Measurements from ENCODE around the gene RPS6KL1.

The RPS6KL1 gene, protein sequence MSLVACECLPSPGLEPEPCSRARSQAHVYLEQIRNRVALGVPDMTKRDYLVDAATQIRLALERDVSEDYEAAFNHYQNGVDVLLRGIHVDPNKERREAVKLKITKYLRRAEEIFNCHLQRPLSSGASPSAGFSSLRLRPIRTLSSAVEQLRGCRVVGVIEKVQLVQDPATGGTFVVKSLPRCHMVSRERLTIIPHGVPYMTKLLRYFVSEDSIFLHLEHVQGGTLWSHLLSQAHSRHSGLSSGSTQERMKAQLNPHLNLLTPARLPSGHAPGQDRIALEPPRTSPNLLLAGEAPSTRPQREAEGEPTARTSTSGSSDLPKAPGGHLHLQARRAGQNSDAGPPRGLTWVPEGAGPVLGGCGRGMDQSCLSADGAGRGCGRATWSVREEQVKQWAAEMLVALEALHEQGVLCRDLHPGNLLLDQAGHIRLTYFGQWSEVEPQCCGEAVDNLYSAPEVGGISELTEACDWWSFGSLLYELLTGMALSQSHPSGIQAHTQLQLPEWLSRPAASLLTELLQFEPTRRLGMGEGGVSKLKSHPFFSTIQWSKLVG

DNA sequence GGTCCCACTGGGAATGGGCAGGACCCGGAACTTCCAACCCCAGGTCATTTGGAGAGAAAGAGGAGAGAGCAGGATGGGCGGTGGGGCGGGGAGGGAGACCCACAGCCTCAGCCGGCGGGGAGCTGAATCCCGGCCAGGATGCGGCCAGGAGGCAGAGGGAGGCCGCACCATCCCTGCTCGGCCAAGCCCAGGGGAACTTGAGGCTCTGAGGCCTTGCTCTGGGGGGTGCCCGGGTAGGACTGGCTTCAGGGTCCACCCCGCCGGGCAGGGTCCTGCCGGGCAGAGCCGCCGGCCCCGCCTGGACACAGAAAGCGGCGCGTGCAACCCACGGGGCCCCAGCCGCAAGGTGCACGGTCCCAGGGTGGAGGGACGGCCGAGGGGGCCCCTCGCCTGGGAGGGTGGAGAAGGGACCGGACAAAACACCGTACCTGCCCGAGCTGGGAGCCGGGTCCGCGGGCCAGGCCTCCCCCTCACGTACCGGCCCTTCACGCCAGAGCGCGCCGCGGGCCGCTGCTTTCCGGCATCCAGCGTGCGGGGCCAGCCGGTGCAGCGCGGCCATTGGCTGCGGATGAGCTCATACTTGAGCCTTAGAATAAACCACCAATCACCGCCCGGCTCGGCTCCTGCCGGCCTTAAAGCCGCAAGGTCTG lies at the start of gene RPS6KL1:
Gene RPS6KL1 (minus strand): TSS at position 509 of the 650 bp plus-strand sequence. CDS start 1,719 bp downstream, outside the sequence.
- POLR2A ChIA-PET (ENCODE audit: low non-redundant PET): no interaction called here
- no peak within 1 kb of the TSS for H3K27ac ChIP-seq
- TF ChIP-seq, protein P1, sequence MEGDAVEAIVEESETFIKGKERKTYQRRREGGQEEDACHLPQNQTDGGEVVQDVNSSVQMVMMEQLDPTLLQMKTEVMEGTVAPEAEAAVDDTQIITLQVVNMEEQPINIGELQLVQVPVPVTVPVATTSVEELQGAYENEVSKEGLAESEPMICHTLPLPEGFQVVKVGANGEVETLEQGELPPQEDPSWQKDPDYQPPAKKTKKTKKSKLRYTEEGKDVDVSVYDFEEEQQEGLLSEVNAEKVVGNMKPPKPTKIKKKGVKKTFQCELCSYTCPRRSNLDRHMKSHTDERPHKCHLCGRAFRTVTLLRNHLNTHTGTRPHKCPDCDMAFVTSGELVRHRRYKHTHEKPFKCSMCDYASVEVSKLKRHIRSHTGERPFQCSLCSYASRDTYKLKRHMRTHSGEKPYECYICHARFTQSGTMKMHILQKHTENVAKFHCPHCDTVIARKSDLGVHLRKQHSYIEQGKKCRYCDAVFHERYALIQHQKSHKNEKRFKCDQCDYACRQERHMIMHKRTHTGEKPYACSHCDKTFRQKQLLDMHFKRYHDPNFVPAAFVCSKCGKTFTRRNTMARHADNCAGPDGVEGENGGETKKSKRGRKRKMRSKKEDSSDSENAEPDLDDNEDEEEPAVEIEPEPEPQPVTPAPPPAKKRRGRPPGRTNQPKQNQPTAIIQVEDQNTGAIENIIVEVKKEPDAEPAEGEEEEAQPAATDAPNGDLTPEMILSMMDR (conservative IDR thresholded peaks at IDR 0.05; ENCODE audit: low read depth): no peak
- CTCF ChIA-PET: interaction anchor here (0.8 kb wide), 1 partner anchor 18 kb away, joined by 3 read pairs; no protein-coding TSS in a partner anchor
- DNase-seq (ENCODE audit: low spot score): peak; percentile 97

DNA sequence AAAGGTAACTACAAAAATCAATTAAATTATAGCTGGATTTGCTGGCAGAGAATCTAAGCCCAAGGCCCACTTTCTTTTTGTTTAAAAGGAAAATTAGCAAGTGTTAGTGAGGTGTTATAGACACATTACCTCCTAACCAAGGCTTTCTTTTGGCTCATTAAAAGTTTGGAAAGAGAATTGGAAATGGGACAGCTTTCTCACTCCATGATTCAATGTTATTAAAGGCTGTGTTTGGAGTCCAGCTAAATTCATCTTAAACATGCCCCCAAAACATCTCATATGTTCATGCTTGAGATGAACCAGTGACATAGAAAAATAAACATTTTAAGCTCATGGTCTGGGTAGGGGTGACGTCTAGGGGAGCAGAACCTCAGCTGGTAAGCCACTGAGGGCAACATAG lies 45.8 kb upstream of the RPS6KL1 start:
- POLR2A ChIA-PET (ENCODE audit: low non-redundant PET): no interaction called here

DNA sequence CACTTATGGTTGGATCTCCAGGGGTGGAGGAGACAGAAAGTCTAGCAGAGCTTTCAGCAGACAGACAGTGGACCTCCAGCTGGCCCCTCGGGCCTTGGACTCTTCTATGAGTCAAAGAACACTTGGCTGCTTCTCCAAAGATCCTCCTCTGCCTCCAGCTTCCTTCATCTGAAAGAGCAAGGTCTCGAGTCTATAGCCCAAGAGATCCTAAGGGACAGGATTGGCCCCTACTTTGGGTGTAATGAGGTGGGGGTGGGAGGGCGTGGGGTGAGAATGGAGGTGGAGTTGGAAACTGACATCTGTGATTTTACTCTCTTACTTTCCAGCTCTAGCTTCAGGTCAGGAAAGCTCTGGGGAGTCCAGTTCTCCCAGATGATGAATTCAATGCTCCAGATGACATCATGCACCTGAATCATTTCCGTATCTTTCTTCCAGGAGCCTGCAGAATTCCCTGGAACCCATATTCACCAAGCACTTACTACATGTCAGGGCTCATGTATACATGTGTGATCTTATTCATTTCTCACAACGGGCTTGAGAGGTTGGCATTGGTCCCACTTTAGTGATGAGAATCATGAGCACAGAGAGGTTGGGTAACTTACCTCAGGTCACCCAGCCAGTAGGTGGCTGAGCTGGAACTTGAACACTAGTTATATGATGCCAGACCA lies 42.6 kb upstream of the RPS6KL1 start:
- TF ChIP-seq, protein P1 (conservative IDR thresholded peaks at IDR 0.05; ENCODE audit: low read depth): no peak
- ChIA-PET POLR2A (ENCODE audit: low non-redundant PET) (no interaction called here), CTCF (interaction anchor here (0.7 to 1.2 kb wide), 2 partner anchors 10 to 789 kb away, joined by 4 read pairs; partner anchors contain the start of gene PGF)
- peak overlapping the region; percentile 81 for H3K27ac ChIP-seq
- peak; percentile 88 for DNase-seq (ENCODE audit: low spot score)

More for the DNA sequence above, 45.8 kb upstream of the RPS6KL1 start:
- CTCF ChIA-PET: interaction anchor here (0.6 to 0.7 kb wide), 4 partner anchors 10 to 584 kb away, joined by 3 to 6 read pairs (median 5); no protein-coding TSS in a partner anchor
- no peak overlapping the region for H3K27ac ChIP-seq
- TF ChIP-seq, protein P1 (conservative IDR thresholded peaks at IDR 0.05; ENCODE audit: low read depth): no peak
- DNase-seq (ENCODE audit: low spot score): no peak

DNA sequence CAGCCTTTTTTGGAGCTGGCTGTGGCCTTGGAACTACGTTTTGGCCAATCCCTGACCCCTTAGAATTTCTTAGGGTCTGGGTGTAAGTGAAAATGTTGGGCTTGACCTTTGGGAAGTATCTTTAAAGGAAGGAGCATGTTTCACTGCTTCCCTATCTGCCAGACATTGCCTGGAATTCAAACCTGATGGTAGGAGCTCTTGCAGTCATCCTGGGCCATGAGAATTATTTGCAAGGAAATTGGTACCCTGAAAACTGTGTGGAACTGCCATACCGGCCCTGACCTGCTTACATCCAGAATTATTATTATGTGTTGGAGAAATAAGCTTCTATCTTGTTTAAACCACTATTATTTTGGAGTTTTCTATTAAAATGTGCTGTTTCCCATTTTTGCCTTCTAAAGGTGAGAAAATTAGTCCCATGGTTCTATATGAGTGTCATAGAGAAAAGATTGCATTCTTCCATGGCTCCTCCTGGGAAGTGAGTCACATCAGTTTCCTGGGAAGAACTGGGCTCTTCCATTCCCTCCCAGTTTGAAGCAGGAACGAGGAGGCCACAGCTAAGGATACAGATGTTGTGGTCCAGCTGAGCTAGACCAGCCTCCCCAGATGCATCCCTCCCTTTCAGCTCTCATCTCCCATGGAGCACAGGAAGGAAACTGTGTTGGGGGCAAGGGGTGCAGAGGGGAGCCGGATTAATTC lies 41.9 kb upstream of the RPS6KL1 start:
- peak overlapping the region; percentile 81 for H3K27ac ChIP-seq
- TF ChIP-seq, protein P1 (conservative IDR thresholded peaks at IDR 0.05; ENCODE audit: low read depth): no peak
- ChIA-PET POLR2A (ENCODE audit: low non-redundant PET) (no interaction called here), CTCF (interaction anchor here (0.6 to 1.2 kb wide), 4 partner anchors 8 to 789 kb away, joined by 3 to 4 read pairs (median 4); partner anchors contain the start of gene PGF)
- peak; percentile 61 for DNase-seq (ENCODE audit: low spot score)

DNA sequence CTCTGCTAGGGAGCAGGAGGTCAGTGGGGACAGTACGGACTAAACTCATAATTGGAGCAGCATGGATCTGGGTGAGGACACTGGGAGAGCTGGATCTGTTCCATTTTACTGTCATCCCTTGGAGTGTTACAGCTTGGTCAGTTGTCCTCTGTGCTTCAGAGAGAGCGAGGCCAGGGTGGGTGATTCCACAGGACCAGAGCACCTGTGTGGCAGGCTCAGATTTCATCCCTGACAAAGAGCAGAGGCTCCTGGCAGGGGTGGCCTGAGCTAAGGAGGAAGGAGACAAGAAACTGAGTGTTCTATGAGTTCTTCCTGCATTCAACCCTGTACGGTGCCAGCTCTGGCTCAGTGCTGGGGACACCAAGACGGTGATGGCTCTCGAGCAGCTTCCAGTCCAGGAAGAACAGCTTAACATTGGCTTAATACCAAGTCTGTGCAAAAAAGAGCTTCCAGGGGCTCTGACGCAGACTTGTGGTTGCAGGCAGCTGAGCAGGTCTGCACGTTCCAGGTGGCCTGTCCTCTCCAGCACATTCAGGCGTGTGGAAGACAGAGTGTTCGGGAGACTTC lies 40.7 kb upstream of the RPS6KL1 start:
- peak overlapping the region; percentile 52 for H3K27ac ChIP-seq
- CTCF ChIA-PET: no interaction called here
- POLR2A ChIA-PET (ENCODE audit: low non-redundant PET): no interaction called here
- TF ChIP-seq, protein P1 (conservative IDR thresholded peaks at IDR 0.05; ENCODE audit: low read depth): no peak
- DNase-seq (ENCODE audit: low spot score): no peak

Data from RWPE1 (cell line).